IPS-18c (cell line): Measurements from ENCODE around the gene MGARP.
"Not testable (repeated sequence)": the region's sequence is repeated elsewhere in the genome, so short reads cannot be mapped to it uniquely, and the experiment has no call there.

Experiments used
- H3K4me3 ChIP-seq: 2 replicates; pipeline ENCODE4 v1.7.0; 2013; ENCODE audit warnings: low read depth, mild to moderate bottlenecking, low read length, moderate library complexity; ENCODE audit not compliant: insufficient read depth
- H3K9me3 ChIP-seq: one replicate; pipeline ENCODE4 v1.6.1; 2013; ENCODE audit warnings: mild to moderate bottlenecking, low read length, moderate library complexity; ENCODE audit not compliant: control insufficient read depth, insufficient read depth

Gene MGARP

DNA sequence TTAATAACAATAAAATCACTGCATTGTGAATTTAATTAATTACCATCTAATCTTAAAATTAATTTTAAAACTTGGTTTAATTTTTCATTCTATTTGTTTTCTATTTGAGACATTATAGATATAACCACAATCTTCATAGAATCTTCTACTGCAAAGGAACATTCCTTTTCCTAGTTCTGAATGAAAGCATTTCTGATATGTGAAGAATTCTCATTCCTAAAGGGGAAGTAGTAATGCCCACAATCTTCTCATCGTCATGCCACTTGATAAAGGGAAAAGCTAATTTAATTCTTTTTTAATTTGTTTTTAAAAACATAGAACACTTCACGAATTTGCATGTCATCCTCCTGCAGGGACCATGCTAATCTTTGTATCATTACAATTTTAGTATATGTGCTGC, 23.7 kb downstream of the MGARP start:
- H3K4me3 ChIP-seq: no peak overlapping the region
- H3K9me3 ChIP-seq: no peaks in the 10 kb centered on the region

DNA sequence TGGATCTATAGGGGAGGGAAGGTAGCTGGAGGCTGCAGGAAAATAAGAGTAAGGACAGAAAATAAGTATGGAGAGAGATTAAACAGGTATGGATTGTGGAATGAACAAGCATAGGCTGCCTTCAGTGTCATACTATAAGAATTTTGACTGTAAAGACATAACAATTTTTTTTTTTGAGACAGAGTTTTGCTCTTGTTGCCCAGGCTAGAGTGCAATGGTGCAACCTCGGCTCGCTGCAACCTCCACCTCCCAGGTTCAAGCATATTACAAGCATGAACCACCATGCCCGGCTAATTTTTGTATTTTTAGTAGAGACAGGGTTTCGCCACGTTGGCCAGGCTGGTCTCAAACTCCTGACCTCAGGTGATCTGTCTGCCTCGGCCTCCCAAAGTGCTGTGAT, 24.4 kb downstream of the MGARP start:
- H3K4me3 ChIP-seq, H3K9me3 ChIP-seq: not testable (repeated sequence)

- H3K4me3 ChIP-seq: no peak overlapping the region
- no peaks in the 10 kb centered on the region for H3K9me3 ChIP-seq
Measured at GRCh38 chr4:139253713-139254112, 26.3 kb downstream of the MGARP start.

GRCh38 chr4:139253046-139253445, 27.0 kb downstream of the MGARP start:
- Histone ChIP-seq H3K4me3 (no peak overlapping the region), H3K9me3 (no peaks in the 10 kb centered on the region)

GRCh38 chr4:139247700-139248238, 32.3 kb downstream of the MGARP start:
- Histone ChIP-seq H3K4me3 (no peak overlapping the region), H3K9me3 (no peaks in the 10 kb centered on the region)

DNA sequence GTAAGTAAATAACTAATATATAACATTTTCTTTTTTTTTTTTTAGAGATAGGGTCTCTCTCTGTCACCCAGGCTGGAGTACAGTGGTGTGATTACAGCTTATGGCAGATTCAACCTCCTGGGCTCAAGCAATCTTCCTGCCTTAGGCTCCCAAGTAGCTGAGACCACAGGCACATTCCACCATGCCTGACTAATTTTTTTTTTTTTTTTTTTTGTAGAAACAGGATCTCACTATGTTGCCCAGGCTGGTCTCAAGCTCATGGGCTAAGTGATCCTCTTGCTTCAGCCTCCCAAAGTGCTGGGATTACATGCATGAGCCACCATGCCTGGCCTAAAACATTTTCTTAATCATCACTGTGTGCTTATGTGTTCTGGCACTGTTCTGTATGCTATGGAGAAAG, 32.8 kb downstream of the MGARP start:
- no peak overlapping the region for H3K4me3 ChIP-seq
- H3K9me3 ChIP-seq: no peaks in the 10 kb centered on the region

GRCh38 chr4:139246166-139246565, 33.9 kb downstream of the MGARP start:
- H3K9me3 ChIP-seq: no peaks in the 10 kb centered on the region
- H3K4me3 ChIP-seq: no peak overlapping the region

DNA sequence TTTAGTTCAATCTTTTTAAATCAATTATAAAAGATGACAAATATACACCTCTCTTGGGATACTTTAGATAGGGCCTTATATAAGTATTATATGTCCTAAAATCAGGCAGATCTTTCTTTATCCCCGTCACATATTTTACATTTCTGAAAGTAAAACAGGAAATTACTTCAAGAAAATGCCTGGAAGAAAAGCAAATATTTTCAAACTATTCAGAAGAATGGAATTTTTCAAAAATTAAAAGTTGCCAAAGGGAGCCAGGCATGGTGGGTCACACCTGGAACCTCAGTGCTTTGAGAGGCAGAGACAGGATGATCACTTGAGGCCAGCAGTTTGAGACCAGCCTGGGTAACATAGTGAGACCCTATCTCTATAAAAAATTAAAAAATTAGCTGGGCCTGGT, 34.4 kb downstream of the MGARP start:
- no peaks in the 10 kb centered on the region for H3K9me3 ChIP-seq
- no peak overlapping the region for H3K4me3 ChIP-seq

DNA sequence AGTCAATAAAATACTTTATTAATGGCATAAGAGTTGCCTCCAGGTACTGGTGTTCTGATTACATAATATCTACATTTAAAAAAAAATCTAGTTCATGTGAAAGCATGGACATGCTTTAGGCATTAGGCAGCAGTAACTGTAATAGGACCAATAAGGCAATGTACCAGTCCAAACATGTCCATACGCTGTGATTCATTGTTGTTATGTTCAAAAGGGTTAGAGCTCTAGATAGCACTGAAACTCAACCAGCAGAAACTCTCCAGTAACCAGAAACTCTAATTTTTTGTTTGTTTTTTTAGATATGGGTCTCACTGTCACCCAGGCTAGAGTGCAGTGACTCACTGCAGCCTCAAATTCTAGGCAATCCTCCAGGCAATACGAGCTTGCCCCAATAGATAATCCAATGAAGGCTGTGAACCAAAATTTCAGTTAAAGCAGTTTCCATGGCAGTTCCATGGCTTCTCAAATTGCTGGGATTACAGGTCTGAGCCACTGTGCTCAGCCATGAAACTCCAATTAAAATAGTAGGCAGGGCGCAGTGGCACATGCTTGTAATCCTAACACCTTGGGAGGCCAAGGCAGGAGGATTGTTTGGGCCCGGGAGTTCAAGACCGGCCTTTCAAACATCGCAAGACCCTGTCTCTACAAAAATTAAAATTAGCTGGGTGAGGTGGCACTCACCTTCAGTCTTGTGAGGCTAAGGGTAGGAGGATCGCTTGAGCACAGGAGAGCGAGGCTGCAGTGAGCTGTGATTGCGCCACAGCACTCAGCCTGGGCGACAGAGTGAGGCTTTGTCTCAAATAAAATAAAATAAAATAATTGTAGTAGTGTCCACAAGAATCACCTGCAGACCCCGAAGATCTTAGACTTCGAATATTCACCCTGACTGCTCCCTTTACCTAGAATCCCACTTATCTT, 36.3 kb downstream of the MGARP start:
- Histone ChIP-seq H3K4me3 (no peak overlapping the region), H3K9me3 (no peaks in the 10 kb centered on the region)

- H3K4me3 ChIP-seq: no peak overlapping the region
- no peaks in the 10 kb centered on the region for H3K9me3 ChIP-seq
Measured at GRCh38 chr4:139242511-139243051, 37.4 kb downstream of the MGARP start.

- H3K4me3 ChIP-seq: no peak overlapping the region
- no peaks in the 10 kb centered on the region for H3K9me3 ChIP-seq
Measured at GRCh38 chr4:139241784-139242151, 38.3 kb downstream of the MGARP start.

- H3K9me3 ChIP-seq: peaks cover 2% of the 10 kb centered on the region
- peak overlapping the region; percentile 32; the same call in 1 of the 2 replicates for H3K4me3 ChIP-seq
Measured at GRCh38 chr4:139241086-139241783, 38.8 kb downstream of the MGARP start.

DNA sequence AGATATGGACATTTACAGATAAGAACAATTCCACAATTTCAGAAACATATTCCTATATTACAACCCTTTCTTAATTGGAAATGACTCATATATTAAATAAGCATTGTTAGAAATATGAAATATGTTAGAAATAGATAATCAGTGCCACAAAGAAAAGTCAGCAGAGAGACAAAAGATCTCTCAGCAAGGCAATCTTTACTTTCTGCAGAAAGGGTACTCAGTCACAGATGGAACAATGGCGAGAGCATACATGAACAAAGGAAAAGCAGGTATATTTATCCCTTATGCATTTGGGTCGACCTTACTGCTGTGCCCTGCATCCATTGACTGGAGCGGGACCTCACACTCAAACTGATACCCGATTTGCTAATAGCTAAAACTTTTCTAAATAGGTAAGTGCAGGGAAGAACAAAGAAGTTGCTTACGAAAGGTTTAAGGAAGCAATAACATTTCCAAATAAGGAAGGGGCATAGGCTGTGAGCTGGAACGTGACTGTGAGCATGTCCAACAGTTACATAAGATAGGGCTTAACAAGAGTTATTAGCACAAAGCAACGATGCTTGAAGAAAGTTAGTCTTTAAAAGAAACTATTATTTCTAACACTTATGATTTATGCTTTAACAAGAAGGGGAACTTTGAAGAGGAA, 40.8 kb downstream of the MGARP start:
- Histone ChIP-seq H3K9me3 (peaks cover 2% of the 10 kb centered on the region), H3K4me3 (no peak overlapping the region)

DNA sequence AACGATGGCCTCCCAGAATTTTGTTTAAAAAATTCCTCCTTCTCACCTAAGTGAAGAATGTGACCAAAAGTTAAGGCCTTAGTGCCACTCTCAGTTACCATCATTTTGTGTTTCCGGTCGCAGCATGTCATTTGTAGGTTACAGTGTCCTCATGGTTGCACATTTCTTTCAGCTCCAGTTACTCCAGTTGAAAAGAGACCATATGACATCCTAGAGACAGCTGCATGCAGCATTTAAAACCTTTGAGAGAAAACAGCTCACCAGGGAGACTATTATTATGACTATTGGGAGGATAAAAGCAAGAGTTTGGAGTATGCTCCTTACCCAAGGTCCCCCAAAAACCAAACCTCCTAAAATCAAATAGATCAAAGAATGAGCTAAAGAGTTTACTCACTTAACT, 45.8 kb downstream of the MGARP start:
- Histone ChIP-seq H3K9me3 (peaks cover 2% of the 10 kb centered on the region), H3K4me3 (no peak overlapping the region)

DNA sequence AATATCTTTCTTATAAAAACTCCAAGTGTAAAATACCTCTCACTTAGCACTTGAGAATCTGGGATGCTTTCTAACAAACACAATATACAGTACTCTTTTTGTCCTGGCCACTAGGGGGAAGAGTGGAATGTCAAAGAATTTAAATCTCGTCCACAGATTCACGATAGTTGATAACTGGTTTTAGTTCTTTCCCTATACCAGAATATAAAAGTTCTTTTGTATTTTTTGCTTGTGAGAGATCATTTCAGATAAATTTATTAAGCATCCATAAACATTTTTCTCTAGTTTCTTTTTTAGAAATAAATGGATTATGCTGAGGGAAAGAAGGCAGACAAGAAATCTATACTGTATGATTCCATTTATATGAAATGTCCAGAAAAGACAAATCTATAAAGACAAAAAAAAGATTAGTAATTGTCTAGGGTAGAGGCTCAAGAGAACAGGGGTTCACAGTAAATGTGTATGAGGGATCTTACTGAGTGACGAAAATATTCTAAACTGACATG, 50.4 kb downstream of the MGARP start:
- no peaks in the 10 kb centered on the region for H3K9me3 ChIP-seq
- no peak overlapping the region for H3K4me3 ChIP-seq

- Histone ChIP-seq H3K4me3 (no peak overlapping the region), H3K9me3 (no peaks in the 10 kb centered on the region)
Measured at GRCh38 chr4:139227729-139228404, 52.2 kb downstream of the MGARP start.
